DMS153 treated with DMSO at 0.1 percent for 48 hours (cell line): ENCODE measurements around the gene GRM5.

Experiments used
- DNase-seq: peaks from one replicate; lab custom pipeline; 2025; ENCODE audit not compliant: unreplicated experiment; lab: John Stamatoyannopoulos, UW

The GRM5 gene

DNA sequence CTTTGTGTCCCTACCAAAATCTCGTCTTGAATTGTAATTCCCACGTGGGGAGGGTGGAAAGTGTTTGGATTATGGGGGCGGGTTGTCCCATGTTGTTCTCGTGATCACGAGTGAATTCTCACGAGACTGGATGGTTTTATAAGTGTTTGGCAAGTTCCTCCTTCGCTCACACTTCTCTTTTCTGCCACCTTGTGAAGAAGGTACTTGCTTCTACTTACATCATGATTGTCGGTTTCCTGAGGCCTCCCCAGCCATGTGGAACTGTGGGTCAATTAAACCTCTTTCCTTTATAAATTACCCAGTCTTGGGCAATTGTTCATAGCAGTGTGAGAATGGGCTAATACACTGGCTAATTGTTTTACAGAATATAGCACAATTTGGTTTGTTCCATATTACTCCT, 326.3 kb downstream of the GRM5 start:
- no peak for DNase-seq

DNA sequence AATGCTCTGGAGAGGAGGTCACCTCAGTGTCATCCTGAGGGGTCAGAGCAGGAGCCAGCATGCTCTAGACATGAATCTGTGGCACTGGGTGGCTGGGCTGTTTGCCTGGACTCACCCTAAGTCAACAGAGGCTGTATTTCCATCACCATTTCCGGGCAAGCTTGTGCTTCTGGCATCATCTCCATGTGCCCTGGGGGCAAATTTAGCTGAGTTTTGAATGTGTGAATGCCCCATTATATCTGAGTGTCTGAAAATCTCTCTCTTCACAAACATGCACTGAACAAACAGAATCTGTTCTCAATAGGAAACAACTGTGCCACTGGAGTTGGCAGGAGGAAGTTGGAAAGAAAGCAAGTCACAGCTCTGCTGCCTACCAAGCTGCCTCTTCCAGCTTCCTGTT, 356.2 kb downstream of the GRM5 start:
- peak; percentile 60 for DNase-seq

DNA sequence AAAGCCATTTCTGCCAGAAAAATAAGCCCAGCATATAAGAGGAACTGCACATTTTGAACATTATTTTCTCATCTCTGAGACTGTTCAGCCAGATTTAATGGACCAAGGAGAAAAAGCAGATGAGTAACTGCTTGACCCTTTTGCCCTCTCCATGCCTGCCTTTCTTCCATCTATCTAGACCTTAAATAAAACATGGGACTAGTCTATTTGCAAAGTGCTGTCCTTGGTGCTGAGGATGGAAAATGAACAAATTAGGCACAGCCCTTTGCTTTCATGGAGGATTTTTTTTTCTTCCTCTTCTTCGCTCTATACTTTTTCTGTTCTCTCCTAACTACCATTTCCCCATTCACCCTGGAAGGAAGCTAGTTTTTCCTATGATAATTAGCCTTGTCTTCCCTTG, 361.3 kb downstream of the GRM5 start:
- DNase-seq, result no peak

DNA sequence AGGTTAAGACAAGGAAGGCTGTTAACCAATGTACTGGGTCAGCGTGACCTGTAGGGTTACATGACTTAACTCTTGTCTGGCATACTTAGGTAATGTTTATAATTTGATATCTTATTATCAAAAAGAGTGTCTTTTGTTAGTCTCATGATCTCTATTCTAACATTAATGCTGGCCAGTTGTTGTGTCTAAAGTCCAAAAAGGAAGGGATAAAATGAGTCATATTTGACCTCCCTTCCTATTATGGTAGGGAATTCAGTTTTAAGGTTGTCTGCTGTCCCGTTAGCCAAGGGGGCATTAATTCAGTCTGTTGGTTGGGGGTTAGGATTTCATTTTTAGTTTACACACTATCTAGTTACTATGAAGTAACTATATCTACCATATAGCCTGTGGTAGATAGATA, 364.0 kb downstream of the GRM5 start:
- DNase-seq, result no peak

DNA sequence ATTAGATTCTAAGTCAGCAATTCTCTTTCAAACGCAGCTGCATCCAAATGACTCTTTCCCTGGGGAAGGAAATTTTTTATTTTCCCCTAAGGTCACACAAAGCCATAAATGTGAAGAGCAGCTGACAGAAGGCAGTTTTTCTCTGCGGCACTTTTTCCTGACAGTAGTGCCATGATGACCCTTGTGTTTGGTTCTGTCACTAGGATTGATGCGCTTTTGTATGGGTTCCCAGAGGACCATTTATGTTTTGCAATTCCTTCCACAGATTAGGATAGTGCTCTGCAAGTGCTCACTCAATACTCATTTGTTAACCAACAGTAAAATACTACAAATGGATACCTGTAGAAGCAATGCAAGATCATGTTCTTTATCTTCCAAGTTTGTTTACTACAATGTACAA, 368.6 kb downstream of the GRM5 start:
- DNase-seq, result peak; percentile 21

DNA sequence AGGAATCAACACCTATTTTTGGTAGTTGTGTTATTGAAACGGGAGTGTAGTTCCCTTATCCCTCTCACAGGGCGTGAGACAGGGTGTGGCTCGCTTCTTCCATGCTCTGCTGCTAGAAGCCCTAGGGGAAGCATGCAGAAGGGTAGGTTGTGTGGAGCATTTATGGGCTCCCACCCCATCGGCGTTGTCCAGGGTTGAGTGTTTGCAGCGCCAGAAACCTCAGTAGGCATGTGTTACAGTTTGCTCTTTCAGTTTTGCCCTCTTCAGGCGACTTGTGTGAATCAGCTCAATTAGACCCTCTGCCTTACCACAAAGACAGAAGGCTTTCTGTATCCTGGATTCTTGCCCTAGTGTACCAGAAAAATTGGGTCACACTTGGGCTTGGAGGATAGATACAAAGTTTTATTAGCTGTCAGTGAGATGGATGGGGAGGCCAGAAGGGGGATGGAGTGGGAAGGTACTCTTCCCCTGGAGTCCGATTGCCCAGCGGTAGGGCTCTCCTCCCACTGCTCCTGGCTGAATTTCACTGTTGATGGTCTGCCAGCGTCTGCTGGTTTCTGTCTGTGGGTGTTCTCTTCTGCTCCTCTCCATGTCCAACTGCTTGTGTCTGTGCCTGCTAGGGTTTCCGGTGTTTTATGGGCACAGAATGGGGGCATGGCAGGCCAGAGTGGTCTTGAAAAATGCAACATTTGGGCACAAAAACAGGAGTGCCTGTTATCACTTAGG, 369.9 kb downstream of the GRM5 start:
- no peak for DNase-seq

DNA sequence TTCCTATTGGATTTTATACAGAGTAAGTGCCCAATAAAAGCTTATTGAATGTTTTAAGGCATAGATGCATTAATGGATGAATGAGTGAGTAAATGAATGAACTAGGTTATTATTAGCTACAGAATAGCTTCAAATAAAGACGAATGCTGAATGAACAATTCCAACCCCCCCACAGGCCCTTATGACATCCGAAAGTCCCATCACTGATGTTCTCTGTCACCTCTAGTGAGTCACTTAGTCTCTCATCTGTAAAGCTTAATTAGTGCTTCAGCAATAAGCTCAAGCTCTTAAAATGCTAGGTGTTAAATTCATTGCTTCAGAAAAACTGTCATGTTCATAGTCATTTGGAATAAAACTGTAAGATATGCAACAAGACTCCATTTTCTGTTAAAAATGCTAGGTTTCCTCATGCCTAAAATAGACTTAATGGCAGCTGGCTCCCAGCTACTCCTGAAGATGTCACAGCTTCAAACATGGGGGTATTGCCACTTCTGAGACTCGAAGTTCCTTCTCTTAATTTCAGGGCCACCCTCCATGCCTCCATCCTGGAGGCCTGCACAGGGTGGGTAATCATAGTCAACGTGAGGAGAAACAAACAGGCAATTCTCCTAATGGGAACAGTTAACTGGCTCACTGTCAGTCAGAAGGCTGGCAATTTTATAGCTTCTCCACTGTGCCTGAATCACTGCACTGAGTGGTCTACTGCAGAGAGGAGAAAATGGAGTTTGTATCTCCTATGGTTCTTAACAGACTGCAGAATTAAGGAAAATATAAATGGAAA, 373.3 kb downstream of the GRM5 start:
- DNase-seq, result no peak

DNA sequence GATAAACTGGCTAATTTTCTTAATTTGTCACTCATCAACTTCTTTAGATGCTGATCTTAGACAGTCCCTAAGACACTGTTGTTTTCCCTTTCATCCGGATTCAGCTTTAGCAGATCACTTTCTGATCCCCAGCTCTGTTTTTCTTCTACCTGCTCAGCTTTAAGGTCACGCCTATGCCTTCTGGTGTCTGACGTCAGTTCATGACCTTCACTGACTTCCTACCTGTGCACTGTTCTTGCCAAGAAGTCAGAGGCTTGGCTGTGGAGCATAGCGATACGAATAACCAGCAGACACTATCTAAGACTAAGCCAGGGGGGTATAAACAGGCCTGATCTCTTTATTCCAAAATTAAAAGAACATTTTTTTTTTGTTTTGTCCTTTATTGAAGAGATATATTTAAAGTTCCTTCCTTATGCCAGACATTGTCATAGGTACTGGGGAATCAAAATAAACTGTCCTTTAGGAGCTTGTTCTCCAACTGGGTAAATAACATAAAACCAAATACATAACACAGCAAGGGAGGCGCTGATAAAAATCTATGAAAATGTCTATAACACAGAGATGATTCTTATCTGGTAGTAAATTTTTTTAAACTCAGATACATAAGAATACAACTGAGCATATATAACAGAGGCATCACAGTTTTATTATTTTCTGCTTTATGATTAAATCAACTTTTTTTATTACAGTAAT, 376.1 kb downstream of the GRM5 start:
- DNase-seq, result no peak

DNA sequence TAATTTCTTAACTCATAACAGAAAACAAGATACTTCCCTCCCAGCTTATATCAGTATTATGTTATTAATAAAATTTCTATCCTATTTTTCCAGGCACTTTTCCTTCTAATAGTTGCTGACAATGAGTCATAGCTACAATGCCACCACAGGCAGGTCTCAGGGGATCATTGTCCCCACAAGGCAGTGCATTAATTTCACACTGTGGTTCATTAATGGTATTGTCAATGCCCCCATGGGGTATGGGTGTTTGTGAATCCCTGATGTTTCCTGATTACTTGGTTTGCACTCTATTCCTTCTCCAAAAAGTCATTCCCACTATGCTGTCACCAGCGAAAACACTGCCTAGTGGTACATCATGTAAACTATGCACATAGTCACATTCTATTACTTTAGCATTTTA, 382.8 kb downstream of the GRM5 start:
- no peak for DNase-seq

DNA sequence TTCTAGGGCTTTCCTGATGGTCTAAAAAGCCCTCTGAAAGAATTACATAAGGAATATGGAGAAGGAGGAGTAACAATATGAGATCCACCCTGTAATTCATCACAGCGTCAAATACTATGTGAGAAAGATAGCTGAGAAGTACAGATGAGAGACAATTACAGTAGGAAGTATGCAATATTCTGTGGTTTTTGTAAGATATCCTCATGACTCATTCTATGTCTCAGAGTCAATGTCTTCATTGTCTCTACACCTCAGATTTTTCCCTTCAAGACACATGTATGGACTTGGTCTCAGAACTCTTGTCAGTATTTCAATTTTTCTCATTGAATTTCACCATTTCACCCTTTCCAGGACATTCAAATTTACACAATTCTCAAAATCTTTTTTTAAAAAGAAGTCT, 385.0 kb downstream of the GRM5 start:
- no peak for DNase-seq

DNA sequence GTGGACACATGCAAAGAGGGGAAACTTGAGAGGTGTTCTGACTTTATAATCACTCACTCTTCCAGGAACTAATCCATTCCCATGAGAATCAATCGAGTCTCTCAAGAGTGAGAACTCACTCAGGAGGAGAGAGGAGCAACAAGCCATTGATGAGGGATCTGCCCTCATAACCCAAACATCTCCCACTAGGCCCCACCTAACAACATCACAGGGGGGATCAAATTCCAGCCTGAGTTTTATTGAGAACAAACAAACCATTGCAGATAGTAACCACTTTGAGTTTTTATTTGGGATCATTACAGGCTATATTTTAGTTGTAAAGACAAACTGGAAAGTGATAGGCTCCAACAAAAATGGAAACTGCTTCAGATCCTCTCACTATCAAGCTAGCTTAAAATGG, 399.4 kb downstream of the GRM5 start:
- DNase-seq, result no peak

DNA sequence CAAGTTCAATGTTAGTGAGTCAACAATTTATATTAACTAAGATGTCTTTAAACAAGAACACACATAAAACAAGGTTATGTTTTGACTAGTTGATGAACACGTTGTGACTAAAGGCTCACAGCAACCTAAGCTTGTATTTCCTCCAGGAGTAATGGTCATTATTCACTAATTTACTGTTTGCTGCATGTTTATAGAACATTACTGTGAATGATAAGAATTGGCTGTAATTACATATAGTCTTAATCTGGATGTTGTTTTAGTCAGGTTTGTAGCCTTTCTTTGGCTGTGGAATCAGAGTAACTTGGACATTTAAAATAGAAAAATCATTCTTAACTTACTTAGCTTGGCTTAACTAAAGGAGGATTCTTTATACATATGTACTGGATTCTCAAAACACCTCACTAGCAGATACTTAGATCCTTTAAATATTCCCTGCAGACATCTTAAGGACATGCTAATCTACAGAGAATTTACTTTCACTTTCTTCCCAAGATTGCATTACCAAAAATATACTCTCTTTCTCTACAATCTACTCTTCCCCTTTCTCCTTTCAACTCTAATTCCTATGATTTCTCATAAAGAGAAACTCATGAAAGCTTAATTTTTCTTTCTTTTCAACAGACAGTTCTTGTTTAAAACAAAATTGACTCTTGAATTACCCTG, 408.6 kb downstream of the GRM5 start:
- DNase-seq, result no peak

DNA sequence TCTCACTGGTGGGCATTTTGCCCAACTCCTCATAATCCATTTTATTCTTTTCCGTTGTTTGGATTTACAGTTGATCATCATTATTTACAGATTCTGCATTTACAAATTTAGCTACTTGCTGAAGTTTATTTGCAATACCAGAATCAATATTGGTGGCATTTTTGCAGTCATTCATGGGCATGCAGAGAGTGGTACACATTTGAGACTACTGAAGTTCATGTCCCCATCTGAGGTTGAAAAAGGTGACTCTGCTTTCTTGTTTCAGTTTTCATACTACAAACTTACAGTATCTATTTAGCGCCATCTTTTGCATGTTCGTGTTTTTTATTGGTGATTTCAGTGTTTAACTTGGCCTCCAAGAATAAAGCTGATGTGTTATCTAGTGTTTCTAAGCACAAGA, 409.5 kb downstream of the GRM5 start:
- DNase-seq, result no peak

DNA sequence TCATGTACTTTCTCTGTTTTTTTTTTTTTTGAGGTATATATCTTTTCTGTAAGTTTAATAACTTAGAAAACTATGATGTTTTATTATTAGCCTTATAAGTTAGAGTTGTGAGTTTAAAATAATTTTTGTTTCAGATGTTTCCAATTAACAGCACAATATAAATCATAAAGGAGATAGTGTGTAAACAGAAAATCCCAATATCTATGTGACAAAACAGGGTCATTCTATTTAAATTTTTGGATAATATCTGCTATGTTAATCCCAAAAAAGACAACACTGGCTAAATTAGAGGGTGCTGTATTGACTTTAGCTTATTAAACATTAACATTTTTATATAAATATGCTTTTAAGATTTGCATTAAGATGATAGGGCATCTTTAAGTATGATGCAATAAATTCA, 410.1 kb downstream of the GRM5 start:
- DNase-seq, result no peak

DNA sequence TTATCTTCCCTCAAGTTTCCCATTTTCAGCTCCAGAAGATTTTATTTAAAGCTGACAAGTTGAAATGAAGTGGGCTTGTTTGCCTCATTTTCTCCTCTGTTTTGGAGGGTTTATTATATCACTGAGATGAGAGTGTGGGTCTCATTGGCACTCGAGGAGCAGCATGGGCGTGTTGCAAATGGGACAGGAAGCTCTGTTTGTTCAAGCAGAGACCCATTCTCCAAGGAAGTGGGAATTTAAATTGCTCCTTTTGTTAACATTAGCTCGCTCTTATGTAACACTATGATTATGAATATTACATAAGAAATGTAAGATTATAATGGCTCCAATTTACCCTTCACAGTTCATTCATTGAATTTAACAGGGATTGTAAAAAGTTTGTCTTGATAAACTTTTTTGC, 410.6 kb downstream of the GRM5 start:
- no peak for DNase-seq

DNA sequence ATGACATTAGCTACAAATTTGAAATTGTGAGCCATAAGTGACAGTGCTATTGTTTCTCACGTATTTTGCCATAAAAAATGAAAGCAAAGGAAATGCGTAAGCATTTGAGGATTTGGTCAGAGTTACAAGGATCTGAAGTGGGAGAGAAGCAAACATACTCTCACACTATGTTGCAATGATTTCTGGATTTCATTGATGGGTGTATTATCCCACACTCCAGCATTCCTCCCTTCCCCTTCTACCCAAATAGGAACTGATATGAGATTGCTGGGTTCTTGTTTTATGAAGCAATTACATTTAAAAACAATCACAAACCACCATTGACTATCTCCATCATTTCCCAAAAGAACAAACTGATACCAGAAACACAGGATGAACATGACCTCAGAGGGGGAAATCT, 414.2 kb downstream of the GRM5 start:
- no peak for DNase-seq

DNA sequence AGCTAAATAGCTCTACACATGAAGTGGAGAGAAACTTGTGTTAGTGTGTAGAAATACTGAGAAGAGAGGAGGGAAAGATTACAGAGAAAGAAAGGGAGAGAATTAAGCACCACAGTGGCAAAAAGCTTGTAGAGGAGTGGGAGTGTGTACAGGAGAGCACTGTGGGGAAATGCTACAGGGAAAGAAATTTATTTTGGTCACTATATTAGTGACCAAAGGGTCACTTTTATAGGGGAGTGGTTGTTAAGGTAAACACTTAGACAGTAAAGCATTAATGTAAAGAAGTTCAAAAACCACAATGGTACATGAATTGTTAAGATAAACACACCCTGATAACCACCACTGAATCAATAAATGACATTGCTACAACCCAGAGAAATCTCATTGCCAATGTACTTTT, 421.1 kb downstream of the GRM5 start:
- DNase-seq, result no peak

DNA sequence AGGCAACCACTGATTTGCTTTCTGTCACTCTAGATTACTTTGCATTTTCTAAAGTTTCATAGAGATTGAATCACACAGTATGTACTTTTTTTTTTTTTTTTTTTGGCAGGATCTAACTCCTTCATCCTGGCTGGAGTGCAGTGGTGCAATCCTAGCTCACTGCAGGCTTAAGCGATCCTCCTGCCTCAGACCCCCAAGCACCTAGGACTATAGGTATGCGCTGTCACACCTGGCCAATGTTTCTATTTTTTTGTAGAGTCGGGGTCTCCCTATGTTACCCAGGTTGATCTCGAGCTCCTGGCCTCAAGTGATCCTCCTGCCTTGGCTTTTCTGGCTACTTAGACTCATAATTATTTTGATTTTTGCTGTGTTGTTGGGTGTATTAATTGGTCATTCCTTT, 433.6 kb downstream of the GRM5 start:
- DNase-seq, result no peak

DNA sequence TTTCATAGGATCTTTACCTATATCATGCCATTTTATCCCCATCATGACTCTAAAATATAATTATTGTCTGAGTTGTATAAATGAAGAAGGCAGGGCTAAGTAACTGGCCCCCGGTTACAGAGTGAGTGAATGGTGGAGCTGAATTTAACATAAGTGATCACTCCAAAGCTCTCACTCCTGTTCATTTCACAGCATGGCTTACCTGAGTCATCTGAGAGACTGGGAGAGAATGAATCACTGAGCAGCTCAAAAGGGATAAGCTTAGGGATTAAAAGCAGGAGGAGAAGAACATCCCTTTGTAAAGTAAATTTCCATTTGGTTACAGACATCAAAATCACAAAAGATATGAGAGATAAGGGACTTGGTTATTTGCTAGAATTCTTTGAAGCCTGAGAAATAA, 434.3 kb downstream of the GRM5 start:
- no peak for DNase-seq

DNA sequence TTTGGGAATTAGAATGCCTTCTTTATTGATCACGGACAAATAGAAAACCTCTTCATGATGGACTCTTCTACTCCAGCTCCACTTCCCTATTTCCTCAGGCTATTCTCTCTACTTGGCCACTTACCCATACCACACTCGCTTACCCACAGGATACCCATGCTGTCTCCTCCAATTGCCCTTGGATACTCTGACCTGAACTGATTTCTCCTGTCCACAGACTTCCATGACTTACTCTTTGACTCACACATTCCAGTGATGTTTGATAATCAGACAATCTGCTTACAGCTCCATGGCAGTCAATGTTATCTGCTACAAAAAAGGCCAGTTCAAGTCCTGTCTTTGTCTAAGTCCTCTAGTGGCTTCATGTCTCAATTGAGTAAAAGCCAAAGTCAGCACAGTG, 436.3 kb downstream of the GRM5 start:
- no peak for DNase-seq

DNA sequence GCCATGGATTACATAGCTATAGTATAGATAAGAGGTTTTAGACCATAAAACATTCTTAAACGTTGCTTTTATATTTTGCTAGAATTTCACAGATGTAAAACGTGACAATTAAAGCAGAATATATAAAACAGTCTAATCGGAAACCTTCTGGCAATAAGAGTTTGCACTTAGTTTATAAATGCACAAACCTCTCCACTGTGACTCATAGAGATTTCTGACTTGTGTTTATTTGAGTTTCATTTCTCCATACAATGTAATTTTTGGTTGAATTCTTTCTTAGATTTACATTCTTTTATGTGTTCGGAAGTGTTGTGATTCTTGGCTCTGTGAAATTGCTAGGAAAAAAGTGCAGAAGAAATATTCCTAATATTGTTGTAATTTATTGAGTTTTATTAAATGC, 439.6 kb downstream of the GRM5 start:
- DNase-seq, result no peak

DNA sequence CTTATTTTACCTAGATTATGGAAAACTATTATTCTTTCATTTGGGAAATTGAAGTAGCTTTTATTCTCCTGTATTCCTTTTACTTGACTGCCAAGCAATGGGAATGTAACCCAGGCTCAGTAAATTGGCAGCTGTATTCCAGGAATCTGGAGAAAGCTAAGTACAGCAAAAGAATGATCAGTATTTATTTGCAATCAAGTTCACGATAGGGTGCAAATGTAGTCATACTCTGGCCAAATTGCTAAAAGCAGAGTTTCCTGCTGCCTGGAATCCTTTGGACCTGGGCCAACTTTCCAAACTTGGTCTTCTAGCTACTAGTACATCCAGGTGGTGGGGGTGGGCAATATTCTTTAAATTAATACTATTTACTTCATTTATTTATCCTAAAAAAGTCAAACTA, 442.3 kb downstream of the GRM5 start:
- no peak for DNase-seq
